HCEC 1CT (cell line): ENCODE measurements around the gene NELFB.
A peak's percentile ranks its signal among the peaks of the same experiment; 100 is the strongest.

Experiments used
- DNase-seq: peaks from one replicate; pipeline ENCODE4 v3.0.0-alpha.2; 2017

The NELFB gene

GRCh38 chr9:137223078-137223970, 31.8 kb upstream of the NELFB start:
- DNase-seq = peak; percentile 98

- DNase-seq = no peak
Observed at GRCh38 chr9:137224830-137225694, 30.1 kb upstream of the NELFB start, which contains the start of gene CYSRT1. Gene CYSRT1, plus strand, starts transcription at chr9:137225174. Its CDS starts 448 bp downstream, at chr9:137225622.

- no peak for DNase-seq
Observed at GRCh38 chr9:137225699-137226331, 29.3 kb upstream of the NELFB start.

GRCh38 chr9:137226338-137227053, 28.6 kb upstream of the NELFB start:
- DNase-seq = no peak

- DNase-seq = peak; percentile 55
Observed at GRCh38 chr9:137227054-137227852, 27.9 kb upstream of the NELFB start, which contains the start of gene RNF224. Gene RNF224, plus strand, starts transcription at chr9:137227502. Its CDS starts 834 bp downstream, at chr9:137228336.

- no peak for DNase-seq
Observed at GRCh38 chr9:137227853-137228505, 27.1 kb upstream of the NELFB start.

- DNase-seq = no peak
Observed at GRCh38 chr9:137228506-137228967, 26.6 kb upstream of the NELFB start.

GRCh38 chr9:137228968-137229896, 25.9 kb upstream of the NELFB start:
- no peak for DNase-seq

GRCh38 chr9:137229903-137230704, 25.0 kb upstream of the NELFB start:
- no peak for DNase-seq

- DNase-seq = no peak
Observed at GRCh38 chr9:137230705-137231371, 24.3 kb upstream of the NELFB start, which contains the start of gene SLC34A3. Gene SLC34A3, plus strand, starts transcription at chr9:137230901. Its CDS starts 802 bp downstream, at chr9:137231703.

GRCh38 chr9:137231372-137232039, 23.6 kb upstream of the NELFB start:
- DNase-seq = no peak

GRCh38 chr9:137232101-137232500, 23.0 kb upstream of the NELFB start:
- no peak for DNase-seq

GRCh38 chr9:137232510-137232909, 22.6 kb upstream of the NELFB start:
- no peak for DNase-seq

GRCh38 chr9:137233143-137233980, 21.8 kb upstream of the NELFB start:
- no peak for DNase-seq

- DNase-seq = no peak
Observed at GRCh38 chr9:137234055-137234697, 21.0 kb upstream of the NELFB start.
